ENCODE measurements around the gene PLS1.
A peak's percentile ranks its signal among the peaks of the same experiment; 100 is the strongest.
"Not testable (repeated sequence)": the region's sequence is repeated elsewhere in the genome, so short reads cannot be mapped to it uniquely, and the experiment has no call there.

Gene PLS1

GRCh38 chr3:142705198-142705597 is 109.0 kb downstream of the PLS1 start:
- DNase-seq (ENCODE audit: low read depth), result no peak

- no peak for DNase-seq (ENCODE audit: low read depth)
These were observed 110.3 kb downstream of the PLS1 start for GRCh38 chr3:142706321-142707127.

- no peak for DNase-seq (ENCODE audit: low read depth)
These were observed 113.0 kb downstream of the PLS1 start for GRCh38 chr3:142709207-142709606.

GRCh38 chr3:142714882-142715281 is 118.7 kb downstream of the PLS1 start:
- DNase-seq (ENCODE audit: low read depth), result not testable (repeated sequence)

- no peak for DNase-seq (ENCODE audit: low read depth)
These were observed 119.9 kb downstream of the PLS1 start for GRCh38 chr3:142716102-142716501.

GRCh38 chr3:142723665-142723967 is 127.4 kb downstream of the PLS1 start:
- no peak for DNase-seq (ENCODE audit: low read depth)

- peak; percentile 46 for DNase-seq (ENCODE audit: low read depth)
These were observed 127.9 kb downstream of the PLS1 start, which contains the start of gene TRPC1 for GRCh38 chr3:142723968-142724681. TRPC1 (plus strand) TSS chr3:142724034; CDS start chr3:142724560, 526 bp downstream.

GRCh38 chr3:142724682-142725356 is 128.6 kb downstream of the PLS1 start:
- no peak for DNase-seq (ENCODE audit: low read depth)

- DNase-seq (ENCODE audit: low read depth), result no peak
These were observed 129.2 kb downstream of the PLS1 start for GRCh38 chr3:142725357-142725739.

- DNase-seq (ENCODE audit: low read depth), result no peak
These were observed 129.8 kb downstream of the PLS1 start for GRCh38 chr3:142726017-142726416.

GRCh38 chr3:142732066-142732465 is 135.9 kb downstream of the PLS1 start:
- no peak for DNase-seq (ENCODE audit: low read depth)

- no peak for DNase-seq (ENCODE audit: low read depth)
These were observed 138.6 kb downstream of the PLS1 start for GRCh38 chr3:142734834-142735233.

GRCh38 chr3:142735462-142735861 is 139.3 kb downstream of the PLS1 start:
- DNase-seq (ENCODE audit: low read depth), result no peak

GRCh38 chr3:142738396-142738795 is 142.2 kb downstream of the PLS1 start:
- no peak for DNase-seq (ENCODE audit: low read depth)

GRCh38 chr3:142746646-142747045 is 150.5 kb downstream of the PLS1 start:
- DNase-seq (ENCODE audit: low read depth), result no peak

- DNase-seq (ENCODE audit: low read depth), result not testable (repeated sequence)
These were observed 154.3 kb downstream of the PLS1 start for GRCh38 chr3:142750531-142750930.

GRCh38 chr3:142752605-142753004 is 156.4 kb downstream of the PLS1 start:
- DNase-seq (ENCODE audit: low read depth), result not testable (repeated sequence)

GRCh38 chr3:142754494-142754893 is 158.3 kb downstream of the PLS1 start:
- no peak for DNase-seq (ENCODE audit: low read depth)
